ENCODE measurements around the gene ZNF594. TPM values are rescaled to one million over a fixed set of nuclear protein-coding genes. Genes with fewer than 3 reads are reported as not detected.
"Not testable (repeated sequence)": the region's sequence is repeated elsewhere in the genome, so short reads cannot be mapped to it uniquely, and the experiment has no call there.

ZNF594 gene
- total RNA-seq, 2 donors from 2014 or later, result 9.8 to 19.7 TPM

GRCh38 chr17:5129770-5130169 lies 61.9 kb downstream of the ZNF594 start:
- ATAC-seq; H3K27ac Mint-ChIP-seq; H3K4me1 Mint-ChIP-seq (ENCODE audit: low read depth in 2 of 2); DNase-seq (ENCODE audit: low spot score); H3K9me3 Mint-ChIP-seq; H3K36me3 Mint-ChIP-seq; H3K4me3 Mint-ChIP-seq; H3K27me3 Mint-ChIP-seq: not testable (repeated sequence)

Other genes starting within 250 kb of the ZNF594 start
- gene PFN1, start 243.3 kb downstream of the ZNF594 start, total RNA-seq, result 1,000 to 10,000 TPM; 1,741 to 1,743 TPM
- 10 to 100 TPM in 1 of 2 donors, 1 to 10 TPM in 1; 8.7 to 26.1 TPM for gene ENO3, start 240.7 kb downstream of the ZNF594 start, total RNA-seq
- 10 to 100 TPM; 51.4 to 71.9 TPM for gene SPAG7, start 224.1 kb downstream of the ZNF594 start, total RNA-seq
- gene CAMTA2, start 204.2 kb downstream of the ZNF594 start, total RNA-seq, result 10 to 100 TPM; 51.0 to 87.9 TPM
- gene INCA1, start 194.3 kb downstream of the ZNF594 start, total RNA-seq, result under 1 TPM; 0.31 to 0.56 TPM
- gene KIF1C, start 193.9 kb downstream of the ZNF594 start, total RNA-seq, result 10 to 100 TPM; 39.4 to 80.3 TPM
- gene SLC52A1, start 156.4 kb downstream of the ZNF594 start, total RNA-seq, result not detected
- gene ZFP3, start 113.4 kb downstream of the ZNF594 start, total RNA-seq, result 1 to 10 TPM; 2.0 to 4.9 TPM
- gene ZNF232, start 80.0 kb downstream of the ZNF594 start, total RNA-seq, result 10 to 100 TPM; 14.0 to 15.1 TPM
- under 1 TPM; 0.06 to 0.21 TPM for gene USP6, start 75.8 kb downstream of the ZNF594 start, total RNA-seq
- under 1 TPM in 1 of 2 donors, not detected in 1; 0.17 TPM for gene SCIMP, start 43.0 kb upstream of the ZNF594 start, total RNA-seq
- 10 to 100 TPM; 42.8 to 77.0 TPM for gene RABEP1, start 90.4 kb upstream of the ZNF594 start, total RNA-seq
- gene NUP88, start 227.8 kb upstream of the ZNF594 start, total RNA-seq, result 100 to 1,000 TPM in 1 of 2 donors, 10 to 100 TPM in 1; 82.1 to 118 TPM
- gene RPAIN, start 228.3 kb upstream of the ZNF594 start, total RNA-seq, result 10 to 100 TPM; 54.1 to 64.7 TPM
- gene C1QBP, start 247.3 kb upstream of the ZNF594 start, total RNA-seq, result 100 to 1,000 TPM; 173 to 271 TPM

Data from natural killer cell treated with Interleukin-12 subunit alpha and Interleukin-12 subunit beta and Interleukin-15 and Interleukin-18, amount 100 ng/mL, for 72 hours (primary cell).